GM10266 (cell line): ENCODE results near the gene EIF4E.
"Not testable (repeated sequence)": the region's sequence is repeated elsewhere in the genome, so short reads cannot be mapped to it uniquely, and the experiment has no call there.

Source experiments
- DNase-seq: peaks from one replicate; pipeline ENCODE4 v3.0.0; 2012; ENCODE audit errors: extremely low spot score
- CTCF ChIP-seq: IDR thresholded peaks from 2 replicates; pipeline ENCODE4 v1.5.1; 2012; ENCODE audit warnings: mild to moderate bottlenecking, low read depth; ENCODE audit not compliant: control insufficient read depth, insufficient read depth; ENCODE audit errors: missing control alignments

Gene EIF4E

DNA sequence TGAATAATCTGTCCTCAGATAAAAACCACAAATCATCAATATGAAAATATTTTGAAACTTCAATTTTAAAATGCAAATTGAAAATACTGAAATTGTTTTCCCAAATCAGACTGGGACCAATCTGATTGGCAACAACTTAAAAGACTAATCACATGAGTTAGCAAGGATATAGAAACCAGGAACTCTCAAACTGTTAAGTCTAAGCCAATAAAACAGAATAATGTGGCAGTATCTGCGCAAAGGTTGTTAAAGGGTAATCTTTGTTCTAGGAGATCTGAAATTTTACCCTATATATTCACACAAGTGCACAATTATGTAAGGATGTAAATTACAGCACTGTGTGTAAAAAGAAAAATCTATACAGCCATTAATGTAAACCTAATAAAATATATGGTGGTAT is 29.7 kb downstream of the EIF4E start:
- TF ChIP-seq CTCF = no peak
- no peak for DNase-seq

GRCh38 chr4:98891478-98892337 is 37.2 kb downstream of the EIF4E start:
- no peak for TF ChIP-seq CTCF
- no peak for DNase-seq

DNA sequence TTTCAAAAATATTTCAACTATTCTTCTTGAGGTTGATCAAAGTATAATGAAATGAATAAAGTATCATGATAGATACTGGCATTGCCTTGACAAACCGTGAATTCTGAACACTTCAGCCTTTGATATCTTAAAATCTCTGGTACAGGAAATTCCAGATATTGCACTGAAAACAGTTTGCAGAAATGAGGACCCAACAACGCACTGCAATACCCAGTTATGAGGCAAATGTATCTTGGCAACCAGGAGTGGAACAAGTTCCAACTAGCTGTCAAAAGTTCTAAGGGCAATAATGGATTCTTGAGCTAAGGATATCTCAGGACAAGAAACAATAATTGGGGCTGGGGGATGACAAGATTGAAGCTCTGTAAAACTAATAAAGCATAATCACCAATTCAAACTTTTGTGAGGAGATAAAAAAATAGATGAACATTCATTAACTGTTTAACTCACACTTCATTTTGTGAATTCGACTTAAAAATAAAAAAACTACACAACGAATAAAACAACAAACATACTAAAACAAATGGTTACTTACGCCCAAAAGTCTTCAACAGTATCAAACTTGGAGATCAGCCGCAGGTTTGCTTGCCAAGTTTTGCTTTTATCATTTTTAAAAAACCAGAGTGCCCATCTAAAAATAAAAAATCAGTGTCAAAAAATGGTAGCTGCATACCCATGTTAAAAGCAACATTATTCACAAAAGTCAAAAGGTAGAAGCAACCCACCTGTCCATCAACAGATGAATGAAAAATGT is 38.1 kb downstream of the EIF4E start:
- TF ChIP-seq CTCF = no peak

GRCh38 chr4:98887145-98887544 is 41.8 kb downstream of the EIF4E start:
- DNase-seq = no peak
- no peak for TF ChIP-seq CTCF

More for the DNA sequence above, 38.1 kb downstream of the EIF4E start:
- no peak for DNase-seq

DNA sequence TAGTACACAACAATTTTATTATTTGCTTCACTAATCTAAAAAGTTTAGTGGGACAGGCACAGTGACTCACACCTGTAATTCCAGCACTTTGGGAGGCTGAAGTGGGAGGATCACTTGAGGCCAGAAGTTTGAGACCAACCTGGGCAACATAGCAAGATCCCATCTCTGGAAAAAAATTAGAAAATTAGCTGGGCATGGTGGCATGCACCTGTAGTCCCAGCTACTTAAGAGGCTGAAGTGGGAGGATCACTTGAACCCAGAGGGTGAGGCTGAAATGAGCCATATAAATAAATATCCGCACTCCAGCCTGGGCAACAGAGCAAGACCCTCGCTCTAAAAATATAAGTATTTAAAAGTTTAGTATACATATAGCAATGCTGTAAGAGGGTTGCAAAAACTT is 42.6 kb downstream of the EIF4E start:
- not testable (repeated sequence) for DNase-seq

DNA sequence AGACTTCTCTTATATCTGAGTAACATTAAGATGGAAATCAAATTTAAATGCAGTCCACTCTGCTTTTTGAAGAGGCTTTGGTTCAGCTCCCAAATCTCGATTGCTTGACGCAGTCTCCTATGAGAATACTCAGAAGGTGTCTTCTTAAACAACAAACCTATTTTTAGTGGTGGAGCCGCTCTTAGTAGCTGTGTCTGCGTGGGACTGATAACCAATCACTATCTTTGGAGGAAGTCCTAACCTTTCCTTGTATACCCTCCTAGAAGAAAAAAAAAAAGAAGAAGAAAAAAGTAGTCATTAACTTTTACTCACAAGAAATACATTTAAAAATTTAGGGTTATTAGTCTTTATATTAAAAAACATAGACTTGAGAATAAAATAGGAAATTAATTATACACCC is 48.0 kb downstream of the EIF4E start:
- DNase-seq = not testable (repeated sequence)

DNA sequence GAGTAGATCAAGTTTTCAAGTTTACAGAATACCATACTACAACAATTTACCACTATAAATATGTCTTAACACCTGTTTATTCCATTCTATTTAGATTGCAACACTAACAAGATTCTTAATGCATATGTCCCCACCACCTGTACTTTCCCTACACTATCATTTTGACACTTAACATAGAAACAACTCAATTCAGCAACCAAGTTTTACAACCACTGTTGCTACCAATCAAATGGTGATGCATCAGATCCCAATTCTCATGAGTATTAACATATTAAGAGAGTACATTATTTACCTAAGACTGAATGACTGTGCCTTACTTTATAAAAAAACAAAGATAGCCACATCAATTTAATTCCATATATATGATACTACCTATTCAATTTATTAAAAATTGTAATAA is 49.4 kb downstream of the EIF4E start:
- DNase-seq = no peak
- no peak for TF ChIP-seq CTCF

GRCh38 chr4:98873059-98873458 is 55.9 kb downstream of the EIF4E start:
- DNase-seq = no peak
- no peak for TF ChIP-seq CTCF

- DNase-seq = not testable (repeated sequence)
These were observed 56.6 kb downstream of the EIF4E start for GRCh38 chr4:98872120-98872906.
